Mesodermal cell (in vitro differentiated cells): ENCODE results near the gene ITGB3.

Experiments used
- H3K27ac ChIP-seq: 2 replicates; pipeline ENCODE4 v1.7.0; 2013; ENCODE audit warnings: mild to moderate bottlenecking, low read depth, low read length, moderate library complexity; ENCODE audit not compliant: severe bottlenecking
- H3K36me3 ChIP-seq: 2 replicates; pipeline ENCODE4 v1.7.1; 2013; ENCODE audit warnings: mild to moderate bottlenecking, low read length, moderate library complexity; ENCODE audit not compliant: control insufficient read depth, insufficient read depth
- H3K4me1 ChIP-seq: one replicate; pipeline ENCODE4 v1.7.1; 2013; ENCODE audit warnings: mild to moderate bottlenecking, low read length; ENCODE audit not compliant: insufficient read depth, control insufficient read depth, poor library complexity, severe bottlenecking
- H3K4me3 ChIP-seq: 2 replicates; pipeline ENCODE4 v1.7.0; 2013; ENCODE audit warnings: low read length, control low read depth, mild to moderate bottlenecking; ENCODE audit not compliant: insufficient read depth, poor library complexity, severe bottlenecking; ENCODE audit errors: extremely low read depth
- H3K9me3 ChIP-seq: 2 replicates; pipeline ENCODE4 v1.7.1; 2013; ENCODE audit warnings: mild to moderate bottlenecking, low read length, moderate library complexity; ENCODE audit not compliant: control insufficient read depth
- WGBS, 2 experiments: methylation state at CpG; one replicate each; pipeline ENCODE4 v1.1.5; 2013; ENCODE audit warnings: missing lambda C conversion rate in 2 of 2; ENCODE audit not compliant: insufficient coverage in 2 of 2; 5-methylcytosine and 5-hydroxymethylcytosine counted together

ITGB3 gene

GRCh38 chr17:47232465-47232864 is 21.2 kb upstream of the ITGB3 start:
- H3K9me3 ChIP-seq, result no peaks in the 10 kb centered on the region
- WGBS, 2 experiments, result 83 to 88% methylated on average over 1 of the region's 2 CpGs
- no peak overlapping the region for H3K27ac ChIP-seq
- H3K4me3 ChIP-seq, result no peak overlapping the region
- H3K4me1 ChIP-seq, result no peaks in the 10 kb centered on the region
- no peaks in the 10 kb centered on the region for H3K36me3 ChIP-seq

GRCh38 chr17:47235506-47235905 is 18.1 kb upstream of the ITGB3 start:
- Histone ChIP-seq H3K4me1 (peaks cover 10% of the 10 kb centered on the region), H3K27ac (no peak overlapping the region), H3K4me3 (no peak overlapping the region), H3K9me3 (no peaks in the 10 kb centered on the region), H3K36me3 (no peaks in the 10 kb centered on the region)
- WGBS, 2 experiments, result 67 to 84% methylated on average over 1 to 3 of the region's 3 CpGs

GRCh38 chr17:47235923-47236322 is 17.7 kb upstream of the ITGB3 start:
- Histone ChIP-seq H3K4me3 (no peak overlapping the region), H3K4me1 (peaks cover 13% of the 10 kb centered on the region), H3K9me3 (no peaks in the 10 kb centered on the region), H3K36me3 (no peaks in the 10 kb centered on the region), H3K27ac (no peak overlapping the region)
- 100% methylated on average over 1 of the region's 2 CpGs for WGBS, 2 experiments

- Histone ChIP-seq H3K4me3 (no peak overlapping the region), H3K36me3 (no peaks in the 10 kb centered on the region), H3K4me1 (peaks cover 13% of the 10 kb centered on the region), H3K9me3 (no peaks in the 10 kb centered on the region), H3K27ac (no peak overlapping the region)
- 91 to 94% methylated on average over 6 to 7 of the region's 7 CpGs for WGBS, 2 experiments
Measured at GRCh38 chr17:47237841-47238240, 15.8 kb upstream of the ITGB3 start.

GRCh38 chr17:47238321-47239010 is 15.2 kb upstream of the ITGB3 start:
- 91 to 92% methylated on average over 18 to 23 of the region's 29 CpGs for WGBS, 2 experiments
- Histone ChIP-seq H3K9me3 (no peaks in the 10 kb centered on the region), H3K4me3 (no peak overlapping the region), H3K27ac (no peak overlapping the region), H3K4me1 (peaks cover 13% of the 10 kb centered on the region), H3K36me3 (no peaks in the 10 kb centered on the region)

DNA sequence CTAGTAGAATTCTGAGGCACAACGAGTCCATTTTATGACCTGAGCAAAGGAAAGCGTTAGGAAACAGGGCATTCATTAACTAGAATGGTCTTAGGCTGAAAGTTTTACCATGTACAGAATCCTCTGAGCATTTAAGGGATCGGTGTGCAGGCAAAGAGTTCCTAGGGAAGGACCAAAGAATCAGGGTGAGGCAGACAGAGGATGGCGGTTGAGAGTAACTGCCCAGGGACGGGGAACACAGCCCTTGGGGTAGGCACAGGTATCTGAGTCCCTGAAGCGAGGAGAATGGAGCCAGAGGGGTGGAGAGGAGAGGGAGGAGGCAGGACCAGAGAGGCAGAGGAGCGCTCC is 14.0 kb upstream of the ITGB3 start:
- H3K4me3 ChIP-seq, result no peak overlapping the region
- no peak overlapping the region for H3K27ac ChIP-seq
- WGBS, 2 experiments, result 95 to 98% methylated on average over 7 of the region's 7 CpGs
- peaks cover 13% of the 10 kb centered on the region for H3K4me1 ChIP-seq
- H3K9me3 ChIP-seq, result no peaks in the 10 kb centered on the region
- no peaks in the 10 kb centered on the region for H3K36me3 ChIP-seq

GRCh38 chr17:47239967-47240651 is 13.5 kb upstream of the ITGB3 start:
- H3K4me3 ChIP-seq, result no peak overlapping the region
- H3K4me1 ChIP-seq, result peaks cover 13% of the 10 kb centered on the region
- H3K36me3 ChIP-seq, result no peaks in the 10 kb centered on the region
- H3K27ac ChIP-seq, result no peak overlapping the region
- WGBS, 2 experiments, result 73% methylated on average over 2 of the region's 3 CpGs; no CpG with 5 or more reads in 1 of the 2 experiments
- H3K9me3 ChIP-seq, result no peaks in the 10 kb centered on the region

DNA sequence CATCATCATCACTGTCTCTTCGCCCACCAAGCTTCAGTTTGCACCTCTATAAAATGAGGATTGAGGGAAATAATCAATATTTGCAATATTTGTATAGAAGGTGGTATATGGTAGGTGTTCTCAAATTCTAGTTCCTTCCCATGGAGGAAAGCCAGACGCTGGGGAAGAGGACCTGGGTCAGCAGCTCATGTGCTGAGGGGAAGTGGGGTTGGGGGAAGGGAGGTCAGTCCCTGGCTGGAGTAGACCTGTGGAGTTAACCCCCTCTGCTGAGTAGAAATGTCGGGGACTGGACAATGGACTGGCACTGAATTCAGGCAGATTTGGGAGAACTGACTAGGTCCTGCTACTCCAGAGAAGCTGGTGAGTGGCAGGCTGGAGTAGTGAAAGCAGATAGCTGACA is 12.8 kb upstream of the ITGB3 start:
- Histone ChIP-seq H3K4me3 (no peak overlapping the region), H3K27ac (no peak overlapping the region), H3K9me3 (no peaks in the 10 kb centered on the region), H3K4me1 (peaks cover 13% of the 10 kb centered on the region), H3K36me3 (no peaks in the 10 kb centered on the region)
- 83 to 100% methylated on average over 1 to 2 of the region's 3 CpGs for WGBS, 2 experiments

GRCh38 chr17:47242648-47243047 is 11.0 kb upstream of the ITGB3 start:
- no peaks in the 10 kb centered on the region for H3K36me3 ChIP-seq
- no peak overlapping the region for H3K4me3 ChIP-seq
- WGBS, 2 experiments, result 70% methylated on average over 2 of the region's 2 CpGs; no CpG with 5 or more reads in 1 of the 2 experiments
- H3K9me3 ChIP-seq, result no peaks in the 10 kb centered on the region
- H3K4me1 ChIP-seq, result peaks cover 13% of the 10 kb centered on the region
- no peak overlapping the region for H3K27ac ChIP-seq

- Histone ChIP-seq H3K36me3 (no peaks in the 10 kb centered on the region), H3K9me3 (no peaks in the 10 kb centered on the region), H3K4me1 (peaks cover 13% of the 10 kb centered on the region), H3K4me3 (no peak overlapping the region), H3K27ac (no peak overlapping the region)
- 94 to 96% methylated on average over 5 to 7 of the region's 9 CpGs for WGBS, 2 experiments
Measured at GRCh38 chr17:47243737-47244598, 9.7 kb upstream of the ITGB3 start.
